ENCODE data around the gene MINAR2. TPM values are rescaled to one million over a fixed set of nuclear protein-coding genes. Genes with fewer than 3 reads are reported as not detected.

Gene MINAR2
- total and polyA plus RNA-seq, 10 donors: not detected

DNA sequence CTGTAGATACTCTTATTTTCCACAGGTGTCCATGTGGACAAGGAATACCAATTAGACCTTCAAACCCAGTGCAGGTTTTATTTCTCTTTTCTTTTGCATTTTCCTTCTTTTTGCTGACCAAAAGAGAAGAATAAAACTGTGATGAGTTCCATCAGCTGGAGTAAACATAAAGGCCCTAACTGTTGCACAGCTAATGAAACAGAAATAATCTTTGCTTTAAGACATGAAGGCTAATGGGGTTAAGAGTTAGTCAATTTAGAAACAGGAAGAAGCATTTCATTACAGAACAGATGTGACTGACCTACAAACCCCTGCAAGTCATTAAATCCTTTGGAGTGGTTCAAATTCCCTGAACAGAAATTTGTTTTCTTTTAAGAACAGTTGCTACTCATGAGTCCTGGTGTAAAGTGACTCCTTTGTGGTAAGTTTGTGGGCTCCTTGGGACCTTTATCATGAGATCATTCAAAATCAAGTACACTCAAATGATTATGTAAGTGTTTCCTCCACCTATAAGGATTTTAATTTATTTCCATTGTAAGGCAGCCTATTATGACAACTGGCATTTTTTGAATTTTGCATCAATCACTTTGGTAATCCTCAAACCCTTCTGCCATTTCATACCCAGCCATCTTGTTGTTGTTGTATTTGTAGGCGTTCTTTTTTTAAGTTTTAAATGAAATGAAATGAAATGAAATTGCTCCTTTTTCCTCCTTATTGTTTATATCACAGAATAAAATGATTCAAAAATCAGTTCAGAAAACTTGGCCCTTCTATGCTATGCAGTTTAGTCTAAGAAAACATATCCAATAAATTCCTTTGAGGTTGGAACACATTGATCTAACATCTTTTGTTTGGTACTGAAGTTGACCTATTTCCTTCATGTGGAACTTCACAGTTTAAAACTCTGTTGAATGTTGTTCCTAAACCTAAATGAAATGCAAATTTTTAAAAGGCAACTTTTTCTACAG is 1.3 kb downstream of the MINAR2 start:
- WGBS, 5 donors: 72 to 96% (median 93%) methylated on average over 1 of the region's 1 CpG
- TF ChIP-seq POLR2AphosphoS5 (IDR thresholded peaks at IDR 0.05) (no peak), POLR2A (IDR thresholded peaks at IDR 0.05) (no peak)
- TF ChIP-seq, protein P1, sequence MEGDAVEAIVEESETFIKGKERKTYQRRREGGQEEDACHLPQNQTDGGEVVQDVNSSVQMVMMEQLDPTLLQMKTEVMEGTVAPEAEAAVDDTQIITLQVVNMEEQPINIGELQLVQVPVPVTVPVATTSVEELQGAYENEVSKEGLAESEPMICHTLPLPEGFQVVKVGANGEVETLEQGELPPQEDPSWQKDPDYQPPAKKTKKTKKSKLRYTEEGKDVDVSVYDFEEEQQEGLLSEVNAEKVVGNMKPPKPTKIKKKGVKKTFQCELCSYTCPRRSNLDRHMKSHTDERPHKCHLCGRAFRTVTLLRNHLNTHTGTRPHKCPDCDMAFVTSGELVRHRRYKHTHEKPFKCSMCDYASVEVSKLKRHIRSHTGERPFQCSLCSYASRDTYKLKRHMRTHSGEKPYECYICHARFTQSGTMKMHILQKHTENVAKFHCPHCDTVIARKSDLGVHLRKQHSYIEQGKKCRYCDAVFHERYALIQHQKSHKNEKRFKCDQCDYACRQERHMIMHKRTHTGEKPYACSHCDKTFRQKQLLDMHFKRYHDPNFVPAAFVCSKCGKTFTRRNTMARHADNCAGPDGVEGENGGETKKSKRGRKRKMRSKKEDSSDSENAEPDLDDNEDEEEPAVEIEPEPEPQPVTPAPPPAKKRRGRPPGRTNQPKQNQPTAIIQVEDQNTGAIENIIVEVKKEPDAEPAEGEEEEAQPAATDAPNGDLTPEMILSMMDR (IDR thresholded peaks at IDR 0.05 in 8 of 11, conservative IDR thresholded peaks at IDR 0.05 in 3 of 11): no peak
- intact Hi-C loops (cut with DNase I; ENCODE audit: low total_unique reads): no loop called here

DNA sequence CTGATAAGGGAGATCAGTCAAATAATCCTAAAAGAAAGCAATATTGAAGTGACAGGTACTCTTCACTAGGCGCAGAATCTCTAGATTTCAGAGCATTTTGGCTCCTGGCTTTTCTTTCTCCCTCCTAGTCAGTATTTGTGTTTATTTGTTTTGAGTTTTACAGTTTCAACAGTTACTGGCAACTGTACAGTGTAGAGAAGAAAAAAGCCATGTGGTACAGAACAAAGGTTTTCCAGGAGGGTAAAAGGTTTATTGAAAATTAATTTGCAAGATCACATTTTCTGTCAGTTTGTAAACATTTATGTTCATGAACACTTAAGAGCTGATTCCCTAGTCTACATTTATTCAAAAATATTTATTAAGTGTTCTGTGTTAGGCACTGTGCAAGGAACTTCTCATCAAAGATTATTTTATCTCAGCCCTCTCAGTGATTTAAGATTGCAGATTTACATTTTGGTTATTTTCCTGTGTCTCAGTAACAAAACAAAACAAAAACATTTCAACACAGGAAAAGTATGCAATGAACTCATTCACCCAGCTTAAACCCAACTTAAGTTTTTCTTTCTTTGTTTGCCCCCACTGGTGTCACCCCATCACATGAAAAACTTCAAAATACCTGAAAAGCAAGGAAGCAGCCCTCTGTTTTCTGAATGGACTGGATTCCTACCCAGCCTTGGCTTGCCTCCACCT is 12.9 kb downstream of the MINAR2 start:
- Histone ChIP-seq H3K27ac (no peak overlapping the region), H3K4me3 (no peak overlapping the region), H3K4me1 (no peaks in the 10 kb centered on the region), H3K36me3 (no peaks in the 10 kb centered on the region), H3K27me3 (replicated peaks in 1 of 7) (no peaks in the 10 kb centered on the region), H3K9me3 (no peaks in the 10 kb centered on the region)
- TF ChIP-seq, protein P1 (IDR thresholded peaks at IDR 0.05 in 8 of 11, conservative IDR thresholded peaks at IDR 0.05 in 3 of 11): no peak
- no peak for TF ChIP-seq POLR2AphosphoS5 (IDR thresholded peaks at IDR 0.05)
- TF ChIP-seq POLR2A (IDR thresholded peaks at IDR 0.05): no peak
- WGBS, 5 donors: 83 to 95% (median 92%) methylated on average over 1 of the region's 1 CpG
- intact Hi-C loops (cut with DNase I; ENCODE audit: low total_unique reads): no loop called here
- no peak for DNase-seq

More for the DNA sequence above, 1.3 kb downstream of the MINAR2 start:
- Histone ChIP-seq H3K27me3 (replicated peaks in 1 of 7) (no peaks in the 10 kb centered on the region), H3K4me1 (no peaks in the 10 kb centered on the region), H3K9me3 (no peaks in the 10 kb centered on the region), H3K4me3 (no peak overlapping the region), H3K36me3 (no peaks in the 10 kb centered on the region), H3K27ac (no peak overlapping the region)
- DNase-seq: no peak

DNA sequence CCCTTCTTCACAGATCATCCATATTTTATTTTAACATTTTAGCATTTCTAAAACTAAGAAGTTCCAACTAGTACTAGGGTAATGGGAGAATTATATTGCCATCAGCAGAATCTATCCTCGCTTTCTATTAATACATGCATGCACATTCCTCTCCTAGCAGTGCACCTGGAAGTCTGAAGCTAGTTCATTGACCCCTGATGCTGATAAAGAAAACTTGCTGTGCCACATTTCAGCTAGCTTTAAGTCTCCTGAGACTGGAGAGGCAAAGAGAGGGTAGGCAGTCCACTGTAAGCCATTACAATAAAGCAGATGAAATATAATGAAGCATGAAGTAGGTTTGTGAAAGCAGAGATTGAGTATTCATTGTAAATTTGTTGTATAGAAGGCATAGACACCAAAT is 15.8 kb downstream of the MINAR2 start:
- H3K4me1 ChIP-seq: no peaks in the 10 kb centered on the region
- intact Hi-C loops (cut with DNase I; ENCODE audit: low total_unique reads): no loop called here
- H3K27me3 ChIP-seq (replicated peaks in 1 of 7): no peaks in the 10 kb centered on the region
- WGBS, 5 donors: 86 to 91% (median 90%) methylated on average over 1 of the region's 1 CpG
- no peak overlapping the region for H3K27ac ChIP-seq
- no peak for DNase-seq
- H3K4me3 ChIP-seq: no peak overlapping the region
- H3K9me3 ChIP-seq: no peaks in the 10 kb centered on the region
- no peaks in the 10 kb centered on the region for H3K36me3 ChIP-seq
- TF ChIP-seq POLR2A (IDR thresholded peaks at IDR 0.05): no peak
- no peak for TF ChIP-seq POLR2AphosphoS5 (IDR thresholded peaks at IDR 0.05)
- TF ChIP-seq, protein P1 (IDR thresholded peaks at IDR 0.05 in 8 of 11, conservative IDR thresholded peaks at IDR 0.05 in 3 of 11): no peak

DNA sequence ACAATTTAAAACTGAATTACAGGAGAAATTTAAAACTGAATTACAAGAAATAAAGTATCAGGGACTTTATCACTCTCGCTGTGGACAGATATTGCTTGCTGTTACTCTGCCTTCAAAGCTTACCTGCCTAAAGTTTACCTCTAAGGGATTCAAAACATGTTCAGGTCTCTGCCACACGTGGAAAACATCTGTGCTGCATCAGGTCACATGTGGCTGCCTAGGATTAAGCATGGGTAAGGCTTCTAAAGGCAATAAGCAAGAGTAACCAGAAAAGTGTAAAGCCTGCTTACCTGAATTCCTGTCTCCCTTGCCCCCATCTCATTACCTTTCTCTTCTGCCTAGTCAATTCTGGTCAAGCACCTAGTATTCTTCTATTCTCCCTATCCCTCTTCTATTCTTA is 18.9 kb downstream of the MINAR2 start:
- TF ChIP-seq POLR2A (IDR thresholded peaks at IDR 0.05) (no peak), POLR2AphosphoS5 (IDR thresholded peaks at IDR 0.05) (no peak)
- TF ChIP-seq, protein P1 (IDR thresholded peaks at IDR 0.05 in 8 of 11, conservative IDR thresholded peaks at IDR 0.05 in 3 of 11): no peak
- intact Hi-C loops (cut with DNase I; ENCODE audit: low total_unique reads): loop anchor here (5.0 kb wide), 1 partner anchor 864 kb away; no protein-coding TSS in a partner anchor
- no peak overlapping the region for H3K27ac ChIP-seq
- no peaks in the 10 kb centered on the region for H3K36me3 ChIP-seq
- H3K4me1 ChIP-seq: no peaks in the 10 kb centered on the region
- H3K27me3 ChIP-seq (replicated peaks in 1 of 7): no peaks in the 10 kb centered on the region
- no peaks in the 10 kb centered on the region for H3K9me3 ChIP-seq
- no peak overlapping the region for H3K4me3 ChIP-seq
- 55 to 78% (median 77%) methylated on average over 2 of the region's 2 CpGs for WGBS, 5 donors
- DNase-seq: no peak
